Right atrium auricular region (tissue), 2 donors: ENCODE measurements around the gene PYGB. TPM values are rescaled to one million over a fixed set of nuclear protein-coding genes. Genes with fewer than 3 reads are reported as not detected.
"Not testable (repeated sequence)": the region's sequence is repeated elsewhere in the genome, so short reads cannot be mapped to it uniquely, and the experiment has no call there.

ENCODE experiments used
- DNase-seq: peaks from one replicate; pipeline ENCODE4 v3.0.0-alpha.2; 2019; ENCODE audit warnings: low spot score
- H3K27ac ChIP-seq, 2 donors: fragments of 200-600 bp; sonication (generic); 1 replicate in 1 of 2; 2 replicates in 1 of 2; pipeline ENCODE4 v1.5.1; 2016 to 2019
- H3K27me3 ChIP-seq, 2 donors: fragments of 200-600 bp; sonication (generic); one replicate each; pipeline versions ENCODE4 v1.5.1 to v1.6.0; 2017 to 2019
- H3K36me3 ChIP-seq: fragments of 200-600 bp; sonication (generic); one replicate; pipeline ENCODE4 v1.5.1; 2016
- H3K4me1 ChIP-seq, 2 donors: fragments of 200-600 bp; sonication (generic); one replicate each; pipeline versions ENCODE4 v1.5.1 to v1.6.0; 2017 to 2019
- H3K4me3 ChIP-seq, 2 donors: fragments of 200-600 bp; sonication (generic); 1 replicate in 1 of 2; 2 replicates in 1 of 2; pipeline ENCODE4 v1.5.1; 2017 to 2019; ENCODE audit warnings: mild to moderate bottlenecking in 1 of 2, moderate library complexity in 1 of 2
- H3K9me3 ChIP-seq, 2 donors: fragments of 200-600 bp; sonication (generic); one replicate each; pipeline ENCODE4 v1.5.1; 2019
- CTCF ChIP-seq, 2 donors: fragments of 200-600 bp; sonication (generic); IDR thresholded peaks; one replicate each; pipeline ENCODE4 v1.5.1; 2019; ENCODE audit warnings: antibody characterized with exemption in 2 of 2
- total RNA-seq, 2 donors: library from RNA; depleted of rRNA; stranded (reverse); fragments of >200 nt; gene quantifications; one replicate each; pipeline ENCODE4 v1.1.0, GENCODE V29; 2016

Gene PYGB
- total RNA-seq, 2 donors from 2014 or later: 145 to 174 TPM

GRCh38 chr20:25258828-25259227 lies 10.9 kb downstream of the PYGB start:
- no peaks in the 10 kb centered on the region for H3K27me3 ChIP-seq
- no peaks in the 10 kb centered on the region for H3K9me3 ChIP-seq
- peaks cover 0 to 52% of the 10 kb centered on the region in 2 donors for H3K4me1 ChIP-seq
- TF ChIP-seq CTCF (IDR thresholded peaks at IDR 0.05): no peak
- H3K4me3 ChIP-seq: no peak overlapping the region
- H3K27ac ChIP-seq: peak overlapping the region in 1 of 2 donors; percentile 97
- H3K36me3 ChIP-seq: peaks cover 34% of the 10 kb centered on the region
- peak; percentile 16 for DNase-seq

DNA sequence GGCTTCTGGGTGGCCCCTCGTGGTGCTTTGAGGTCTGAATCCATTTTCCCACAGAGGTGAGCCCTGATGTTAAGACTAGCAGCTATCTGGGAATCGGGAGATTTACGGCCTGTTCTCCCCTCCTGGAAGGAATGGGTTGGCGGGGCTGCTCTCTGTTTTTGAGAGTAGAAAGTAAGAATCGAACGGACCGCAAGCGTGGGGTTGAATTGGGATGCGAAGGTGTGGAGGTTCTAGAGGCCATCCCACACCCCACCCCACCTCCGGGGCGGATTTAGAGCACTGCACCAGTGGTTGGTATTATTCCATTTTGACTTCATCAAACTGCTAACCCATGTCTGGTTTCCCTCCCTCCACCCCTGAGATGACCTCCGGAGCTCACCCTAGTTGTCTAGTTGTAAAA lies 11.5 kb downstream of the PYGB start:
- Histone ChIP-seq H3K4me1 (peaks cover 0 to 47% of the 10 kb centered on the region in 2 donors), H3K27me3 (no peaks in the 10 kb centered on the region), H3K9me3 (no peaks in the 10 kb centered on the region), H3K36me3 (peaks cover 34% of the 10 kb centered on the region), H3K4me3 (no peak overlapping the region), H3K27ac (no peak overlapping the region)
- peak; percentile 23 for DNase-seq
- no peak for TF ChIP-seq CTCF (IDR thresholded peaks at IDR 0.05)

- Histone ChIP-seq H3K4me1 (peaks cover 0 to 42% of the 10 kb centered on the region in 2 donors), H3K36me3 (peaks cover 34% of the 10 kb centered on the region), H3K4me3 (no peak overlapping the region), H3K27ac (no peak overlapping the region), H3K27me3 (no peaks in the 10 kb centered on the region), H3K9me3 (no peaks in the 10 kb centered on the region)
- TF ChIP-seq CTCF (IDR thresholded peaks at IDR 0.05): no peak
- peak; percentile 51 for DNase-seq
These were observed 11.9 kb downstream of the PYGB start for GRCh38 chr20:25259788-25260254.

DNA sequence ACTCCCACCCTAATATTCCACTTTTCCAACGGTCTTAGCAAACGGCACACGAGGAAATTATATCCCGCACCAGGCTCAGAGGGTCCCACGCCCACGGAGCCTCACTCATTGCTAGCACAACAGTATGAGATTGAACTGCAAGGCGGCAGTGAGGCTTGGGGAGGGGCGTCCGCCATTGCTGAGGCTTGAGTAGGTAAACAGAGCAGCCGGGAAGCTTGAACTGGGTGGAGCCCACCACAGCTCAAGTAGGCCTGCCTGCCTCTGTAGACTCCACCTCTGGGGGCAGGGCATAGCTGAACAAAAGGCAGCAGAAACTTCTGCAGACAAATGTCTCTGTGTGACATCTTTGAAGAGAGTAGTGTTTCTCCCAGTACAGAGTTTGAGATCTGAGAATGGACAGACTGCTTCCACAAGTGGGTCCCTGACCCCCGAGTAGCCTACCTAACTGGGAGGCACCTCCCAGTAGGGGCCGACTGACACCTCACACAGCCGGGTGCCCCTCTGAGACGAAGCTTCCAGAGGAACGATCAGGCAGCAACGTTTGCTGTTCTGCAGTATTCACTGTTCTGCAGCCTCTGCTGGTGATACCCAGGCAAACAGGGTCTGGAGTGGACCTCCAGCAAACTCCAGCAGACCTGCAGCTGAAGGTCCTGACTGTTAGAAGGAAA lies 13.0 kb downstream of the PYGB start:
- H3K4me3 ChIP-seq: not testable (repeated sequence)
- peak; percentile 34 for DNase-seq

DNA sequence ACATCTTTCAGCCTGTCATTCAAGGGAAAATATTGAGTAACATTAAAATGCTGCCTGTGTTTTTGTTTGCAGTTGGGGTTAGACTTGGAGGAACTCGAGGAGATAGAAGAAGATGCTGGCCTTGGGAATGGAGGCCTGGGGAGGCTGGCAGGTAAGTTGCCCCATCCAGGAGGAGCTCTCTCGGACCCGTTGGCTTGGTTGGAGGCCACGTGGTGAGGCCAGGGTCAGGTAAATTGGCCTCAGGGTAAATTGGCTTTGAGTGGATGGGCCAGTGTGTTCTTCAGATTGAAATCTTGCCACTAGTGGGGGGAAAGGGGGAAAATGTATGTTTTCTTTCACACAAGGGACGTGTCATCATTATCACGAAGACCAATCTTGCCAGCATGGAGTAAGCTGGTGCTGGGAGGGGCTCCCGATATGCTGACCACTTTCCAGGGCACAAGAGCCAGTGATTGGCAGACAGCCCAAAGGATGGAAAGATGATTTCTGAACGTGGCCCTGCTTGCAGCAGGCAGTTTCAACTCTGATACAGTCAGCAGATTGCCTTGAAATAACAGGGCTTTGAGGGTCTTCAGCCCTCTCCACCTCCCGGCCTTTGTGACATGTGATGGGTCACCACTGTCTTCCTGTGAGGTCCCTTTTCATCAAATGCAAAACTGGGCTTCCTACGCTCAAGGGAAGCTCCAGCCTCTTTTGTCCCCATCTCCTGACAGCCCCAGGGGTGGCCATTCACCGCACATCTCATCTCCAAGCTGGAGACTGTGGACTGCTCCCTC lies 21.4 kb downstream of the PYGB start:
- Histone ChIP-seq H3K27ac (no peak overlapping the region), H3K36me3 (peaks cover 45% of the 10 kb centered on the region), H3K4me1 (peaks cover 0 to 31% of the 10 kb centered on the region in 2 donors), H3K27me3 (no peaks in the 10 kb centered on the region), H3K9me3 (no peaks in the 10 kb centered on the region), H3K4me3 (no peak overlapping the region)
- no peak for TF ChIP-seq CTCF (IDR thresholded peaks at IDR 0.05)
- no peak for DNase-seq

More for the DNA sequence above, 13.0 kb downstream of the PYGB start:
- Histone ChIP-seq H3K4me1 (peaks cover 0 to 31% of the 10 kb centered on the region in 2 donors), H3K36me3 (peaks cover 34% of the 10 kb centered on the region)
- not testable (repeated sequence) for H3K27me3 ChIP-seq, H3K9me3 ChIP-seq, H3K27ac ChIP-seq

- TF ChIP-seq CTCF (IDR thresholded peaks at IDR 0.05): no peak
- Histone ChIP-seq H3K36me3 (peaks cover 50% of the 10 kb centered on the region), H3K9me3 (no peaks in the 10 kb centered on the region), H3K27me3 (no peaks in the 10 kb centered on the region), H3K27ac (no peak overlapping the region), H3K4me1 (peaks cover 0 to 37% of the 10 kb centered on the region in 2 donors), H3K4me3 (no peak overlapping the region)
- DNase-seq: no peak
These were observed 21.9 kb downstream of the PYGB start for GRCh38 chr20:25269833-25270170.
